ENCODE data around the gene SIRT5.

Gene SIRT5

DNA sequence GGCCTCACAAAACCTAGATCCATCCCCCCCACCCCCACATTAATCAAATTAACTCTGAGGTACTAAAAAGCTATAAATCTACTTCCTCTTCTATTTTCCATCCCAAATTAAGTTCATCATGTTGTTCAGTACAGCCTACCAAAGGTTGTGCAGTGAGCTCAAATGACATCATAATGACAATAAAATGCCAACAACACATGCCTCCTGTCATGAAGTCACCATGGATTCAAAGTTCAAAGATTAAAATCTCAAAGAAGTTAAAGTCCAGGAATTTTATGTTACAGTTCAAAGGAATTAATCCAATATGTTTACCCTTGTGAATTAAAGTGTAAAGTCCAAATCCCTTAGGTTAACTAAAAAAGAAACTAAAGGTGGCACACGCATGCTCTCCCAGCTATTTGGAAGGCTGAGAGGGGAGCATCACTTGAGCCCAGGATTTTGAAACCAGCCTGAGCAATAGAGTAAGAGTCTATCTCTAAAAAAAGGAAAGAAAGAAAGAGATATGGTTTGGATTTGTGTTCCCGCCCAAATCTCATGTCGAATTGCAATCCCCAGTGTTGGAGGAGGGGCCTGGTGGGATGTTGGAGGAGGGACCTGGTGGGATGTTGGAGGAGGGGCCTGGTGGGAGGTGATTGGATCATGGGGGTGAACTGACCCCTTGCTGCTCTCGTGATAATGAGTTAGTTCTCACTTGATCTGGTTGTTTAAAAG is 25.7 kb upstream of the SIRT5 start:
- H3K4me3 ChIP-seq (ENCODE audit: low read depth, low read length), result no peak overlapping the region
- H3K27me3 ChIP-seq (ENCODE audit: control insufficient read depth, insufficient read depth, low read length), result no peaks in the 10 kb centered on the region
- H3K9ac ChIP-seq, result no peak overlapping the region
- no peaks in the 10 kb centered on the region for H3K79me2 ChIP-seq
- no peaks in the 10 kb centered on the region for H3K4me1 ChIP-seq
- no peak overlapping the region for H3K27ac ChIP-seq
- no peak overlapping the region for H3K4me2 ChIP-seq (ENCODE audit: low read length)
- TF ChIP-seq, protein P1, sequence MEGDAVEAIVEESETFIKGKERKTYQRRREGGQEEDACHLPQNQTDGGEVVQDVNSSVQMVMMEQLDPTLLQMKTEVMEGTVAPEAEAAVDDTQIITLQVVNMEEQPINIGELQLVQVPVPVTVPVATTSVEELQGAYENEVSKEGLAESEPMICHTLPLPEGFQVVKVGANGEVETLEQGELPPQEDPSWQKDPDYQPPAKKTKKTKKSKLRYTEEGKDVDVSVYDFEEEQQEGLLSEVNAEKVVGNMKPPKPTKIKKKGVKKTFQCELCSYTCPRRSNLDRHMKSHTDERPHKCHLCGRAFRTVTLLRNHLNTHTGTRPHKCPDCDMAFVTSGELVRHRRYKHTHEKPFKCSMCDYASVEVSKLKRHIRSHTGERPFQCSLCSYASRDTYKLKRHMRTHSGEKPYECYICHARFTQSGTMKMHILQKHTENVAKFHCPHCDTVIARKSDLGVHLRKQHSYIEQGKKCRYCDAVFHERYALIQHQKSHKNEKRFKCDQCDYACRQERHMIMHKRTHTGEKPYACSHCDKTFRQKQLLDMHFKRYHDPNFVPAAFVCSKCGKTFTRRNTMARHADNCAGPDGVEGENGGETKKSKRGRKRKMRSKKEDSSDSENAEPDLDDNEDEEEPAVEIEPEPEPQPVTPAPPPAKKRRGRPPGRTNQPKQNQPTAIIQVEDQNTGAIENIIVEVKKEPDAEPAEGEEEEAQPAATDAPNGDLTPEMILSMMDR (IDR thresholded peaks at IDR 0.05), result no peak
- no peaks in the 10 kb centered on the region for H3K9me3 ChIP-seq (ENCODE audit: control insufficient read depth, low read length)
- H3K36me3 ChIP-seq (ENCODE audit: control insufficient read depth, insufficient read depth, low read length), result no peaks in the 10 kb centered on the region
- no peak overlapping the region for H2AFZ ChIP-seq

DNA sequence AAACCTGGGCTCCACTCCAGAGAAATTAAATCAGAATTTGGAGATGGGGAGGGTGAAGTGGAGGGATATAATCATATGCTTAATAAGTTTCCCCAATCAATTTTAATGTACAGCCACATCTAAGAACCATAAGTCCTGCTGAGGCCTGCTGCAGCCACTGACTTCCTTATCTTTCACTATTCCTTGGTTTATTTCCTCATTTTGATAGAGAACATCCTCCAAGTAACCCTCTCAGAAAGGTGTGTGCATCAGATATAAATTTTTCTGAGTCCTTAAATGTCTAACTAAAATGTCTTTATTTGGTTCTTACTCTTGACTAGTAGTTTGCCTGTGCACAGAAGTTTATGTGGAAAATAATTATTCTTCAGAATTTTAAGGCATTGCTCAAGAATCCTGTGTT is 23.7 kb upstream of the SIRT5 start:
- Histone ChIP-seq H3K4me3 (ENCODE audit: low read depth, low read length) (no peak overlapping the region), H3K79me2 (no peaks in the 10 kb centered on the region), H3K36me3 (ENCODE audit: control insufficient read depth, insufficient read depth, low read length) (no peaks in the 10 kb centered on the region), H3K9me3 (ENCODE audit: control insufficient read depth, low read length) (no peaks in the 10 kb centered on the region), H3K9ac (no peak overlapping the region), H3K27ac (no peak overlapping the region), H3K4me1 (no peaks in the 10 kb centered on the region), H3K27me3 (ENCODE audit: control insufficient read depth, insufficient read depth, low read length) (no peaks in the 10 kb centered on the region), H3K4me2 (ENCODE audit: low read length) (no peak overlapping the region), H2AFZ (no peak overlapping the region)
- TF ChIP-seq, protein P1 (IDR thresholded peaks at IDR 0.05), result no peak

DNA sequence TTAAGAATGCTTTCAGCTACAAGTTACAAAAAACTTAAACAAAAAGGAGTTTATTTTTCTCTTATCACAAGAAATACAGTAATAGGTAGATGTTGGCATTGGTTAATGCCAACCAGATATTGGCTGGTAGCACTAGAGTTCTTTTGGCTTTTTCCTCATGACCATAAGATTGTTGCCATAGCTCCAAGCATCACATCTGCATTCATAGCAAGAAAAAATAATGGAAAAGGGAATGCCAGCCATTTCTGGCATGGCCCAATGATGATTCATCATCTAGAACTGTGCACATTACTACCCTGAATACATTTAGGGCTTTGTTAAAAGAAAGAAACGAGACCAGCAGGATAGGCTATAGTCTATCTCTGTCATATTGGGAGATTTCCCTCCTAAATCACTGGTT is 20.8 kb upstream of the SIRT5 start:
- Histone ChIP-seq H3K27me3 (ENCODE audit: control insufficient read depth, insufficient read depth, low read length) (no peaks in the 10 kb centered on the region), H3K27ac (no peak overlapping the region), H3K9ac (no peak overlapping the region), H3K4me3 (ENCODE audit: low read depth, low read length) (no peak overlapping the region), H3K9me3 (ENCODE audit: control insufficient read depth, low read length) (no peaks in the 10 kb centered on the region), H3K36me3 (ENCODE audit: control insufficient read depth, insufficient read depth, low read length) (no peaks in the 10 kb centered on the region), H3K79me2 (no peaks in the 10 kb centered on the region), H3K4me2 (ENCODE audit: low read length) (no peak overlapping the region), H2AFZ (no peak overlapping the region), H3K4me1 (no peaks in the 10 kb centered on the region)
- TF ChIP-seq, protein P1 (IDR thresholded peaks at IDR 0.05), result no peak

DNA sequence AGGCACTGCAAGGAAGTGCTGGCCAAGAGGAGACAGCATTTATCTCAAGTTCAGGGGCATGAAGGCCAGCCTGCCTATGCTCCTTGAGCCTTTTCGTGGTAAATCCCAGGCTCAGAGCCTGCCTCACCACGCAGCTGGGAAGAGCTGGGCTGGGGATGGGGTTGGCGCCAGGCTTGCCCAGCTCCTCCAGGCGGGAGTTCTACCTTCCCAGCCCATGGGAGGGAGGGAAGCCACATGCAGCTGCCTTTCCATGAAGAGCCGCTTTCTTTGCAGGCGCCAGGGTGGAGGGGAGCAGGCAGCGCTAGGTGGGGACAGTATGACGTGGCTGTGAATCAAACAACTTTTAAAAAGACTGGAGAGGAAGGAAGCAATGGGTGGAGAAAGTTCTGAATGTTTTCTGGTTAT is 19.5 kb upstream of the SIRT5 start:
- H3K4me1 ChIP-seq, result peaks cover 8% of the 10 kb centered on the region
- no peak overlapping the region for H3K9ac ChIP-seq
- H3K36me3 ChIP-seq (ENCODE audit: control insufficient read depth, insufficient read depth, low read length), result no peaks in the 10 kb centered on the region
- H3K9me3 ChIP-seq (ENCODE audit: control insufficient read depth, low read length), result no peaks in the 10 kb centered on the region
- no peaks in the 10 kb centered on the region for H3K27me3 ChIP-seq (ENCODE audit: control insufficient read depth, insufficient read depth, low read length)
- H3K27ac ChIP-seq, result no peak overlapping the region
- H3K4me3 ChIP-seq (ENCODE audit: low read depth, low read length), result no peak overlapping the region
- TF ChIP-seq, protein P1 (IDR thresholded peaks at IDR 0.05), result no peak
- no peaks in the 10 kb centered on the region for H3K79me2 ChIP-seq
- H3K4me2 ChIP-seq (ENCODE audit: low read length), result no peak overlapping the region
- peak overlapping the region; percentile 30 for H2AFZ ChIP-seq

DNA sequence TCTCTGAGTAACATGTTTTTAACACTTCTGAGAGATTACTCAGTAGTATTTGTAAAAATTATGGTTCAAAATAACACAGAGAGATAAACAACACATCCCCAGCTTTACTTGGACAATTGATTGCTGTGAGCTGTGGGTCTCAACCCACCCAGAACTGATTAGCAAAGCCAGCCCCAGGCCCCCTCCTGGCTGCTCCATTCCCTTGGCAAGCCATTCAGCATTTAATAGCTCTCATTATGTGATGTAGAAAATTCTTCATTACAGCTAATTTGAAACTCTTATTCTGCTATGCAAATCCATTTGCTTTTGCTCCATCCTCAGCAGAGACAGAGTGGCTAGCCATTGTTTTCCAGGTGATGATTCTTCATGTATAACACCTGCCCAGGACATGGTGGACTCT is 16.6 kb upstream of the SIRT5 start:
- Histone ChIP-seq H3K4me3 (ENCODE audit: low read depth, low read length) (no peak overlapping the region), H3K79me2 (no peaks in the 10 kb centered on the region), H3K9ac (no peak overlapping the region), H3K4me2 (ENCODE audit: low read length) (no peak overlapping the region), H2AFZ (no peak overlapping the region), H3K4me1 (peaks cover 11% of the 10 kb centered on the region), H3K9me3 (ENCODE audit: control insufficient read depth, low read length) (no peaks in the 10 kb centered on the region), H3K27me3 (ENCODE audit: control insufficient read depth, insufficient read depth, low read length) (no peaks in the 10 kb centered on the region), H3K36me3 (ENCODE audit: control insufficient read depth, insufficient read depth, low read length) (no peaks in the 10 kb centered on the region), H3K27ac (no peak overlapping the region)
- TF ChIP-seq, protein P1 (IDR thresholded peaks at IDR 0.05), result no peak
